Common myeloid progenitor, CD34-positive (primary cell): ENCODE results near the gene NFIA.

Source experiments
- CTCF ChIA-PET: fragments of 350-600 bp; sonication (Branson Sonifier 250); formaldehyde crosslinking; loops from one replicate; lab custom pipeline; 2021; ENCODE audit warnings: antibody characterized with exemption; lab: Charles Lee
- POLR2A ChIA-PET: fragments of 350-600 bp; sonication (Branson Sonifier 250); formaldehyde crosslinking; loops from one replicate; lab custom pipeline; 2021; ENCODE audit warnings: antibody characterized with exemption; lab: Charles Lee
- DNase-seq, 3 donors: peaks; one replicate each; pipeline versions ENCODE4 v3.0.0 to v3.0.0-alpha.2; 2013
- H3K27ac ChIP-seq, 2 experiments: 1 replicate in 1 of 2; 2 replicates in 1 of 2; pipeline ENCODE4 v1.7.0; 2013; ENCODE audit warnings: inconsistent platforms in 2 of 2, low read length in 2 of 2, mild to moderate bottlenecking in 2 of 2, low read depth in 1 of 2, moderate library complexity in 1 of 2; ENCODE audit not compliant: severe bottlenecking in 2 of 2, insufficient read depth in 1 of 2, poor library complexity in 1 of 2
- H3K27me3 ChIP-seq, 5 experiments: replicated peaks in 2 of 5; 1 replicate in 3 of 5; 2 replicates in 2 of 5; pipeline versions ENCODE4 v1.6.1 to v1.7.0; 2013; ENCODE audit warnings: low read length in 4 of 5, mild to moderate bottlenecking in 2 of 5, moderate library complexity in 2 of 5, inconsistent platforms in 1 of 5; ENCODE audit not compliant: insufficient read depth in 5 of 5, control insufficient read depth in 4 of 5
- H3K36me3 ChIP-seq, 4 experiments: 1 replicate in 2 of 4; 2 replicates in 2 of 4; pipeline versions ENCODE4 v1.6.1 to v1.7.0; 2013; ENCODE audit warnings: low read length in 3 of 4, control low read depth in 1 of 4, mild to moderate bottlenecking in 1 of 4; ENCODE audit not compliant: control insufficient read depth in 4 of 4, insufficient read depth in 4 of 4
- H3K4me1 ChIP-seq, 4 experiments: 1 replicate in 3 of 4; 2 replicates in 1 of 4; pipeline versions ENCODE4 v1.6.1 to v1.7.1; 2013; ENCODE audit warnings: low read length in 3 of 4, mild to moderate bottlenecking in 3 of 4, control low read depth in 1 of 4, inconsistent platforms in 1 of 4, moderate library complexity in 1 of 4; ENCODE audit not compliant: control insufficient read depth in 4 of 4, insufficient read depth in 4 of 4; ENCODE audit errors: control extremely low read depth in 1 of 4
- H3K4me3 ChIP-seq, 7 experiments: 1 replicate in 4 of 7; 2 replicates in 3 of 7; pipeline versions ENCODE4 v1.5.1 to v1.7.0; 2013; ENCODE audit warnings: mild to moderate bottlenecking in 7 of 7, low read length in 6 of 7, moderate library complexity in 6 of 7, inconsistent platforms in 2 of 7, low read depth in 2 of 7, control low read depth in 1 of 7; ENCODE audit not compliant: insufficient read depth in 4 of 7, control insufficient read depth in 1 of 7; ENCODE audit errors: extremely low read depth in 1 of 7
- H3K9me3 ChIP-seq, 5 experiments: 1 replicate in 4 of 5; 2 replicates in 1 of 5; pipeline versions ENCODE4 v1.6.1 to v1.7.1; 2013; ENCODE audit warnings: low read length in 4 of 5, mild to moderate bottlenecking in 2 of 5, inconsistent platforms in 1 of 5, low read depth in 1 of 5, moderate library complexity in 1 of 5; ENCODE audit not compliant: control insufficient read depth in 4 of 5, insufficient read depth in 2 of 5; ENCODE audit errors: control extremely low read depth in 1 of 5
- WGBS: methylation state at CpG from one replicate; pipeline ENCODE4 v1.1.5; 2013; ENCODE audit not compliant: insufficient coverage; 5-methylcytosine and 5-hydroxymethylcytosine counted together

Gene NFIA

DNA sequence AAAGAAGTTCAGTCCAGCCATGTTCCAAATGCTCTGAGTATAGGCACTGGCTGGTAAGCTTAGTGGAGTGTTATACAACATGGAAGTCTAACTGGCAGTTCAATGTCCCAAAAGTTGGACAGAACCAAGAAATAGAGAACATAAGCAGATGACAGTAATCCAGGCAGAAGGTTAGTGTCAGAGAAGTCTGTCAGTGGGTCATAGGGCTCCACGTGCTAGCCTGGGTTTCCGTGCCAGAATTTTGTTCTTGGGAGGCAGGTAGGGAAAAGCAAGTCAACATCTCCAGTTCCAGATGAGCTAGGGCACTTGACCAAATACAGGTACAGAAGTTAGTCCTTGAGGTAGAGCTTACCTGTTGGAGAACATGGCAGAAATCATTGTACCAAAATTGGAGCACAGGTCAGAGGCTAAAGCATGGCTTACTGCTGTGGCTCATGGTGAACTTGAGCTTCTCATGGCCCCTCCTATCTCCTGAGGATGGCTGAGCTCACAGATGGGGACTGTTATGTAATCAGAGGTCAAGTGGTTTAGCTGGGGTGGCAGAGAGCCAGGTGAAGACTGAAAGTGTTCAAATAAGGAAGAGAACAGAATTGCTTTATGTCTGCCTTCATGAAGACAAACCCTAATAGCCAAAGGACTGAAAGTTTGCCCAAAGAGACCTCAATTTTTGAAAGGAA lies 170.8 kb downstream of the NFIA start:
- CTCF ChIA-PET = interaction anchor here (0.6 to 1.0 kb wide), 4 partner anchors 11 to 57 kb away, joined by 3 to 6 read pairs (median 3); no protein-coding TSS in a partner anchor
- Histone ChIP-seq H3K4me3 (no peak overlapping the region), H3K36me3 (no peaks in the 10 kb centered on the region), H3K9me3 (no peaks in the 10 kb centered on the region), H3K27ac (no peak overlapping the region), H3K4me1 (peaks cover 24 to 37% (median 29%) of the 10 kb centered on the region in 4 experiments), H3K27me3 (no peaks in the 10 kb centered on the region)
- POLR2A ChIA-PET = interaction anchor here (1.0 kb wide), 1 partner anchor 12 kb away, joined by 3 read pairs; no protein-coding TSS in a partner anchor
- 100% methylated on average over 2 of the region's 2 CpGs for WGBS
- peak; percentile 85 to 94 (median 94) for DNase-seq

- Histone ChIP-seq H3K27ac (peak overlapping the region in 1 of 2 experiments; percentile 60), H3K27me3 (no peaks in the 10 kb centered on the region), H3K9me3 (no peaks in the 10 kb centered on the region), H3K36me3 (no peaks in the 10 kb centered on the region), H3K4me1 (peaks cover 22 to 35% (median 29%) of the 10 kb centered on the region in 4 experiments), H3K4me3 (peak overlapping the region in 4 of 7 experiments; percentile 44 to 78 (median 66))
- ChIA-PET CTCF (interaction anchor here (0.6 to 1.0 kb wide), 3 partner anchors 12 to 133 kb away, joined by 3 to 6 read pairs (median 4); no protein-coding TSS in a partner anchor), POLR2A (interaction anchor here (1.0 kb wide), 1 partner anchor 11 kb away, joined by 3 read pairs; no protein-coding TSS in a partner anchor)
- DNase-seq = peak in 2 of 3 donors; percentile 49 to 66
- WGBS = 100% methylated on average over 1 of the region's 1 CpG
Measured at GRCh38 chr1:61253912-61254633, 171.7 kb downstream of the NFIA start.

DNA sequence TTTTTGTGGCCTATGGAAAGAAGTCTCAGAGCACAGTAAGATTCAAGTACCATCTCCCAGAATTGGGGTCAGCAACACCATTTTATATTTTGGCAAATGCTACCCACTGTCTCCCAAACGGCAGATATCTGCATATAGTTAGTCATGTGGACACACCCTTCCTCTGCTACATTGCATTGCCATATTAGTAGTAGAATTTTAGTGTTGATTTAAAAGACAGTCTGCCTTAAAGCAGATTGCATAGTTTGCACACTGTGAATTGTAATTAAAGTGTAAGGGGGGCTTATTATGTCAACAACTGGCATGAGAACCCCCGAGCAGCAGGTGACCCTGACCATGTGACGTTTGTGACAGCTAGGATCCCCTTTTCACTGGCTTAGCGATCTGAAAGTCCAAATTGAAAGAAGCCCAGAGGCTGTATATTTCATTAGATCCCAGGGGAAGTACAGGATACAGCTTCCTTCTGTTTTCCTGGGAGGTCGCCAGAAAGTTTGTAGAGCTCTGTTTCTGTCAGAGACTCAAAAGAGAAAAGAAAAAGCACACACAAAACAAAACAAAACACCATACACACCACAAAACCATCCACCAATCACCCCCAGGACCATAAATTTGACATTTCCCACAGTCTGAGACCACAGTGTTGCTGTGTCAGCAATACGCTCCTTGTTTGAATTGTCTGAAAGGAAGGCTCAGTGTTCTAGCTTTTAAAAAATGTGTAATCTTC lies 172.4 kb downstream of the NFIA start:
- ChIA-PET CTCF (interaction anchor here (1.1 to 1.3 kb wide), 3 partner anchors 9 to 17 kb away, joined by 3 read pairs; no protein-coding TSS in a partner anchor), POLR2A (interaction anchor here (0.6 kb wide), 1 partner anchor 34 kb away, joined by 3 read pairs; no protein-coding TSS in a partner anchor)
- peak overlapping the region; percentile 7 to 60 for H3K27ac ChIP-seq
- WGBS = 14% methylated on average over 1 of the region's 6 CpGs
- H3K9me3 ChIP-seq = no peaks in the 10 kb centered on the region
- H3K36me3 ChIP-seq = no peaks in the 10 kb centered on the region
- H3K4me3 ChIP-seq = peak overlapping the region in 6 of 7 experiments; percentile 41 to 78 (median 62)
- peaks cover 22 to 35% (median 29%) of the 10 kb centered on the region in 4 experiments for H3K4me1 ChIP-seq
- peak; percentile 46 to 91 (median 86) for DNase-seq
- H3K27me3 ChIP-seq = no peaks in the 10 kb centered on the region

- 0% methylated on average over 3 of the region's 3 CpGs for whole genome bisulfite sequencing
- DNase-seq = peak in 1 of 3 donors; percentile 85
- POLR2A ChIA-PET = interaction anchor here (0.6 kb wide), 1 partner anchor 33 kb away, joined by 3 read pairs; no protein-coding TSS in a partner anchor
- Histone ChIP-seq H3K9me3 (no peaks in the 10 kb centered on the region), H3K36me3 (no peaks in the 10 kb centered on the region), H3K27me3 (no peaks in the 10 kb centered on the region), H3K27ac (peak overlapping the region in 1 of 2 experiments; percentile 60), H3K4me3 (peak overlapping the region in 5 of 7 experiments; percentile 3 to 78 (median 61)), H3K4me1 (peaks cover 22 to 35% (median 29%) of the 10 kb centered on the region in 4 experiments)
- CTCF ChIA-PET = interaction anchor here (1.1 to 2.8 kb wide), 4 partner anchors 9 to 17 kb away, joined by 3 to 14 read pairs (median 3); no protein-coding TSS in a partner anchor
Measured at GRCh38 chr1:61255358-61255703, 173.0 kb downstream of the NFIA start.

- Histone ChIP-seq H3K36me3 (no peaks in the 10 kb centered on the region), H3K4me1 (peaks cover 10 to 17% (median 13%) of the 10 kb centered on the region in 4 experiments), H3K27me3 (no peaks in the 10 kb centered on the region), H3K9me3 (peaks cover 0 to 1% (median 0%) of the 10 kb centered on the region in 5 experiments), H3K4me3 (no peak overlapping the region), H3K27ac (no peak overlapping the region)
- CTCF ChIA-PET = interaction anchor here (1.0 to 1.3 kb wide), 2 partner anchors 12 to 329 kb away, joined by 3 to 4 read pairs; no protein-coding TSS in a partner anchor
- 98% methylated on average over 8 of the region's 9 CpGs for WGBS
- POLR2A ChIA-PET = no interaction called here
- DNase-seq = no peak
Measured at GRCh38 chr1:61259379-61260148, 177.2 kb downstream of the NFIA start.

- peaks cover 4 to 11% (median 7%) of the 10 kb centered on the region in 4 experiments for H3K4me1 ChIP-seq
- H3K36me3 ChIP-seq = no peaks in the 10 kb centered on the region
- H3K27ac ChIP-seq = no peak overlapping the region
- no peaks in the 10 kb centered on the region for H3K27me3 ChIP-seq
- DNase-seq = no peak
- peaks cover 0 to 1% (median 0%) of the 10 kb centered on the region in 5 experiments for H3K9me3 ChIP-seq
- ChIA-PET POLR2A (no interaction called here), CTCF (interaction anchor here (0.7 to 1.4 kb wide), 4 partner anchors 10 to 328 kb away, joined by 3 to 5 read pairs (median 4); no protein-coding TSS in a partner anchor)
- WGBS = 100% methylated on average over 6 of the region's 7 CpGs
- H3K4me3 ChIP-seq = no peak overlapping the region
Measured at GRCh38 chr1:61260171-61260570, 177.8 kb downstream of the NFIA start.
